ENCODE data around the gene APCS. TPM values are rescaled to one million over a fixed set of nuclear protein-coding genes. Genes with fewer than 3 reads are reported as not detected.

APCS gene
- total and polyA plus RNA-seq, 10 donors = not detected

- no peaks in the 10 kb centered on the region for H3K4me1 ChIP-seq
- no peaks in the 10 kb centered on the region for H3K36me3 ChIP-seq
- H3K27me3 ChIP-seq (replicated peaks in 1 of 7) = peaks cover 0 to 6% (median 0%) of the 10 kb centered on the region in 7 donors
- DNase-seq = no peak
- H3K4me3 ChIP-seq = no peak overlapping the region
- WGBS, 5 donors = 86 to 95% (median 92%) methylated on average over 3 of the region's 3 CpGs
- intact Hi-C loops (cut with DNase I; ENCODE audit: low total_unique reads) = no loop called here
- TF ChIP-seq POLR2A (IDR thresholded peaks at IDR 0.05) (no peak), POLR2AphosphoS5 (IDR thresholded peaks at IDR 0.05) (no peak), CTCF (IDR thresholded peaks at IDR 0.05 in 8 of 11, conservative IDR thresholded peaks at IDR 0.05 in 3 of 11) (no peak)
- no peak overlapping the region for H3K27ac ChIP-seq
- peaks cover 0 to 4% (median 0%) of the 10 kb centered on the region in 8 donors for H3K9me3 ChIP-seq
Measured at GRCh38 chr1:159577446-159577845, 10.2 kb upstream of the APCS start.

GRCh38 chr1:159580340-159580739, 7.3 kb upstream of the APCS start:
- Histone ChIP-seq H3K36me3 (no peaks in the 10 kb centered on the region), H3K27me3 (replicated peaks in 1 of 7) (peaks cover 0 to 10% (median 0%) of the 10 kb centered on the region in 7 donors), H3K27ac (no peak overlapping the region), H3K4me3 (no peak overlapping the region), H3K9me3 (no peaks in the 10 kb centered on the region), H3K4me1 (no peaks in the 10 kb centered on the region)
- 59 to 74% (median 66%) methylated on average over 3 of the region's 3 CpGs for whole genome bisulfite sequencing, 5 donors
- DNase-seq = no peak
- TF ChIP-seq POLR2A (IDR thresholded peaks at IDR 0.05) (no peak), POLR2AphosphoS5 (IDR thresholded peaks at IDR 0.05) (no peak), CTCF (IDR thresholded peaks at IDR 0.05 in 8 of 11, conservative IDR thresholded peaks at IDR 0.05 in 3 of 11) (no peak)
- intact Hi-C loops (cut with DNase I; ENCODE audit: low total_unique reads) = no loop called here

- Histone ChIP-seq H3K27me3 (replicated peaks in 1 of 7) (peaks cover 0 to 10% (median 0%) of the 10 kb centered on the region in 7 donors), H3K4me3 (no peak overlapping the region), H3K9me3 (no peaks in the 10 kb centered on the region), H3K36me3 (no peaks in the 10 kb centered on the region), H3K4me1 (no peaks in the 10 kb centered on the region), H3K27ac (no peak overlapping the region)
- TF ChIP-seq CTCF (IDR thresholded peaks at IDR 0.05 in 8 of 11, conservative IDR thresholded peaks at IDR 0.05 in 3 of 11) (no peak), POLR2AphosphoS5 (IDR thresholded peaks at IDR 0.05) (no peak), POLR2A (IDR thresholded peaks at IDR 0.05) (no peak)
- WGBS, 5 donors = 73 to 100% (median 93%) methylated on average over 1 of the region's 1 CpG
- DNase-seq = no peak
- intact Hi-C loops (cut with DNase I; ENCODE audit: low total_unique reads) = no loop called here
Measured at GRCh38 chr1:159581422-159581821, 6.2 kb upstream of the APCS start.

GRCh38 chr1:159584536-159584935, 3.1 kb upstream of the APCS start:
- no peak for DNase-seq
- peaks cover 0 to 21% (median 0%) of the 10 kb centered on the region in 7 donors for H3K27me3 ChIP-seq (replicated peaks in 1 of 7)
- no peak overlapping the region for H3K27ac ChIP-seq
- no peaks in the 10 kb centered on the region for H3K36me3 ChIP-seq
- H3K4me1 ChIP-seq = no peaks in the 10 kb centered on the region
- H3K9me3 ChIP-seq = no peaks in the 10 kb centered on the region
- H3K4me3 ChIP-seq = no peak overlapping the region
- no peak for TF ChIP-seq POLR2AphosphoS5 (IDR thresholded peaks at IDR 0.05)
- intact Hi-C loops (cut with DNase I; ENCODE audit: low total_unique reads) = no loop called here
- WGBS, 5 donors = 61 to 71% (median 63%) methylated on average over 2 of the region's 2 CpGs

- no peak for DNase-seq
- no peaks in the 10 kb centered on the region for H3K4me1 ChIP-seq
- H3K4me3 ChIP-seq = no peak overlapping the region
- WGBS, 5 donors = 85 to 93% (median 88%) methylated on average over 4 of the region's 4 CpGs
- peaks cover 0 to 21% (median 0%) of the 10 kb centered on the region in 7 donors for H3K27me3 ChIP-seq (replicated peaks in 1 of 7)
- peaks cover 0 to 6% (median 0%) of the 10 kb centered on the region in 8 donors for H3K9me3 ChIP-seq
- intact Hi-C loops (cut with DNase I; ENCODE audit: low total_unique reads) = no loop called here
- no peak overlapping the region for H3K27ac ChIP-seq
- no peaks in the 10 kb centered on the region for H3K36me3 ChIP-seq
- TF ChIP-seq CTCF (IDR thresholded peaks at IDR 0.05 in 8 of 11, conservative IDR thresholded peaks at IDR 0.05 in 3 of 11) = no peak
- TF ChIP-seq POLR2A (IDR thresholded peaks at IDR 0.05) = no peak
- no peak for TF ChIP-seq POLR2AphosphoS5 (IDR thresholded peaks at IDR 0.05)
Measured at GRCh38 chr1:159591981-159592380, 4.4 kb downstream of the APCS start.

All from spleen (tissue), 11 donors.